ENCODE results near the gene ZNF710.
A peak's percentile ranks its signal among the peaks of the same experiment; 100 is the strongest.
"Not testable (repeated sequence)": the region's sequence is repeated elsewhere in the genome, so short reads cannot be mapped to it uniquely, and the experiment has no call there.

The ZNF710 gene

DNA sequence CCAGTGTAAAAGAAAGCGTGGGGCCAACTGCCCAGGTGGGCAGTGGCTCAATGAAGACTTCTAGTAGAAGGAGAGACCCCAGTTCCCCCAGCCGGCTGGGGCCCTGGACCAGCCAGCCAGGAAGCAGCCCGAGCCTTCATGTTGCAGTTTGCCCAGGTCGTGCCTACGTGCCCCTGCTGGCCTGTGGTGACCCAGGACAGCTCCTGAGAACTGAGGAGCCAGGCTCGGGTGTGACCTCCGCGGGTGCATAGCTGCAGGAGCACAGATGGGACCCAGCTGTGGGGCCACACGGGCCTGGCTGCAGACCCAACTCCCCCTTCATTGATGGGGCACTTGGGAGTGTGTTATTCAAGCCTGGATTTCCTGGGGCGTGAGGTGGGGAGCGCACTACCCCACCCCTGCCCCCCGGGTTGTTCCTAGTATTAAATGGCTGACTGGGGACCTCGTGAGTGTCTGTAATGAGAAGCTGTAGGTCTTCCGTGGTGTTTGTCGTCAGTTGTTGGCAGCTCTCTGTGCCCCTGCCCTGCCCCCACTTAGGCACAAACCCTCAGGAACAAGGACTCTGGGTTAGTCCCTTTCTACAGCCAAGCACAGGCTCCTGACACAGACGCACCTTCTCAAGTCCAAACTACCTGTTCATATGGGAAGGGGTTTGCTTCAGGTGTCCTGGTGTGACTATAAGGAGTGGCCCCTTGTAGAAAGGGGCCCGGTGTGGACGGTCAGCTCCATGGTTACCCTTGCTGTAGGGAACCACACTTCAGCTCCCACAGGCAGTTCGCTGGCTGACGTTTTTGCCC is 62.0 kb downstream of the ZNF710 start:
- DNase-seq, result no peak

- DNase-seq, result no peak
Observed at GRCh38 chr15:90063770-90064247, 62.7 kb downstream of the ZNF710 start.

DNA sequence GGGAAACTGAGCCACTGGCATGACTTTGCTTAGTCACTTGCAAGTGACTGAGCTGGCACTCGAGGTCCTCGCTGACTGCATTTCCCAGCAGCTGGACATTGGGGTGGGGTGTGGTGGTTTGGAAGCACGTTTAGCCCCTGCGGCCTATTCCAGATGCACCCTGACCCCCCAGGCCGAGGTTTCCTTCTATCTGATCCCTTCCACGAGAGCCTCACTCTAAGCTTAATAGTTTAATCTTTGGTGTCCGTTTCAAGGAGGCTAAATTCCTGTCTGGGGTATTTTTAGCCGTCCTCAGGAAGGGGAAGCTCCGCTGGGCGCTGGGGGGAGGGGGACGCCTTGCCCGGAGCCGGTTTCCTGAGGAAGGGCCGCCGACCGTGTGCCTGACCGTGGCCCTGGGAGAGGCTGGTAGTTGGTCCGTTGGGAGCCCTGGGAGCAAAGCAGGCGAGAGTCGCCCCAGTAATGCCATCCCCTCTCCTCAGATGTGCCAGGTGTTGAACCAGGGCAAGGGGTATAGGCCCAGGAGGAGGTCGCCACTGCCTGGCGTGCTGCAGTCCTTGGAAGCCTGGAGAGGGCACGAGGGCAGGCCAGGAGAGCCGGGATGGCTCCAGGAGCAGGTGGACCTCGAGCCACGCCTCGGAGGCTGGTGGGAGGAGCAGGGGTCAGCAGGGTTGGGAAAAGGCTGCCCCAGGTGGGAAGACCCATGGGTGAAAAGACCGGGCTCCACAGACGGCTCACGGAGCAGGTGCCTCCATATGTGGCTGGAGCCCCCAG is 64.0 kb downstream of the ZNF710 start:
- DNase-seq, result no peak

DNA sequence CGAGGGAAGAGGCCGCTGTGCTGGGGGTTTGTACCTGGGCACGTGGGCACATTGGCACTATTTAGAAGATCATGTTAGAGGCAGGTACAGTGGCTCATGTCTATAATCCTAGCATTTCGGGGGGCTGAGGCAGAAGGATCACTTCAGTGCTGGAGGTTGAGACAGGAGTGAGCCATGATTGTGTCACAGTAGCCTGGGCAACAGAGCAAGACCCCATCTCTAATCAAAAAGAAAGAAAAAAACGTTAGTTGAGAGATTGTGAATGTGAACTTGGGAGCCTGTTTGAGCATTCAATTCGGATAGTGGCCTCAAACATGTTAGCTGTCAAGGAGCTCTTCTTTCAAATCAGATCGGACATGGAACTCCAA is 64.5 kb downstream of the ZNF710 start:
- no peak for DNase-seq

DNA sequence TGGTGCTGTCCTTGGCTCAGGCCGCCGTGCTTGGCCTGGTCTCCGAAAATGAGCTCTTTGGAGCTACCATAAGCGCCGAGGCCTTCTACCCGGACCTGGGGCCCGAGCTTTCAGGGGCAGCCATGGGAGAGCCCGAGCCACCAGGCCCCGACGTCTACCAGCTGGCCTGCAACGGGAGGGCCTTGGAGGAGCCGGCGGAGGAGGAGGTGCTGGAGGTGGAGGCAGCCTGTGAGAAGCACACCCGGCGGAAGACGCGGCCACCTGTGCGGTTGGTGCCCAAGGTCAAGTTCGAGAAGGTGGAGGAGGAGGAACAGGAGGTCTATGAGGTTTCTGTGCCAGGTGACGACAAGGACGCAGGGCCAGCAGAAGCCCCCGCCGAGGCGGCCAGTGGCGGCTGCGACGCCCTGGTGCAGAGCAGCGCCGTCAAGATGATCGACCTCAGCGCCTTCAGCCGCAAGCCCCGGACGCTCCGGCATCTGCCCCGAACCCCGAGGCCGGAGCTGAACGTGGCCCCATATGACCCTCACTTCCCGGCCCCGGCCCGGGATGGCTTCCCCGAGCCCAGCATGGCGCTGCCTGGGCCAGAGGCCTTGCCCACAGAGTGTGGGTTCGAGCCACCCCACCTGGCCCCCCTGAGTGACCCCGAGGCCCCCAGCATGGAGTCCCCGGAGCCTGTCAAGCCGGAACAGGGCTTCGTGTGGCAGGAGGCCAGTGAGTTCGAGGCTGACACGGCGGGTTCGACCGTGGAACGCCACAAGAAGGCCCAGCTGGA is 66.2 kb downstream of the ZNF710 start:
- no peak for DNase-seq

DNA sequence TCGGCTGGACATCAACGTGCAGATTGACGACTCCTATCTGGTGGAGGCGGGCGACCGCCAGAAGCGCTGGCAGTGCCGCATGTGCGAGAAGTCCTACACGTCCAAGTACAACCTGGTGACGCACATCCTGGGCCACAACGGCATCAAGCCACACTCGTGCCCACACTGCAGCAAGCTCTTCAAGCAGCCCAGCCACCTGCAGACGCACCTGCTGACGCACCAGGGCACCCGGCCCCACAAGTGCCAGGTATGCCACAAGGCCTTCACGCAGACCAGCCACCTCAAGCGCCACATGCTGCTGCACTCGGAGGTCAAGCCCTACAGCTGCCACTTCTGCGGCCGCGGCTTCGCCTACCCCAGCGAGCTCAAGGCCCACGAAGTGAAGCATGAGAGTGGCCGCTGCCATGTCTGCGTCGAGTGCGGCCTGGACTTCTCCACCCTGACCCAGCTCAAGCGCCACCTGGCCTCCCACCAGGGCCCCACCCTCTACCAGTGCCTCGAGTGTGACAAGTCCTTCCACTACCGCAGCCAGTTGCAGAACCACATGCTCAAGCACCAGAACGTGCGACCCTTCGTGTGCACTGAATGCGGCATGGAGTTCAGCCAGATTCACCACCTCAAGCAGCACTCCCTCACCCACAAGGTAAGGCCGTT is 67.0 kb downstream of the ZNF710 start:
- DNase-seq, result no peak

DNA sequence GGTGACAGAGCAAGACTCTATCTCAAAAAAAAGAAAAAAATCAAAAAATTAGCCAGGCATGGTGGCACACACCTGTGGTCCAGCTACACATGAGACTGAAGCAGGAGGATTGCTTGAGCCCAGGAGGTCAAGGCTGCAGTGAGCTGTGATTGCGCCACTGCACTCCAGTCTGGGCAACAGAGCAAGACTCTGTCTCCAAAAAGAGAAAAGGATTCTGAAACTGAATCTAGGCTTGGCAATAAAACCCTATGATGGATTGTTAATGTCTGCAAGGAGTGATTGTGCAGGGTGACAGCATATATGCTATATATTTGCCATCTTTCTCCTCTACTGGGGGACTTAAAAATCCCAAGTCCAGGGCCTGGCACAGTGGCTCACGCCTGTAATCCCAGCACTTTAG is 69.5 kb downstream of the ZNF710 start:
- not testable (repeated sequence) for DNase-seq

DNA sequence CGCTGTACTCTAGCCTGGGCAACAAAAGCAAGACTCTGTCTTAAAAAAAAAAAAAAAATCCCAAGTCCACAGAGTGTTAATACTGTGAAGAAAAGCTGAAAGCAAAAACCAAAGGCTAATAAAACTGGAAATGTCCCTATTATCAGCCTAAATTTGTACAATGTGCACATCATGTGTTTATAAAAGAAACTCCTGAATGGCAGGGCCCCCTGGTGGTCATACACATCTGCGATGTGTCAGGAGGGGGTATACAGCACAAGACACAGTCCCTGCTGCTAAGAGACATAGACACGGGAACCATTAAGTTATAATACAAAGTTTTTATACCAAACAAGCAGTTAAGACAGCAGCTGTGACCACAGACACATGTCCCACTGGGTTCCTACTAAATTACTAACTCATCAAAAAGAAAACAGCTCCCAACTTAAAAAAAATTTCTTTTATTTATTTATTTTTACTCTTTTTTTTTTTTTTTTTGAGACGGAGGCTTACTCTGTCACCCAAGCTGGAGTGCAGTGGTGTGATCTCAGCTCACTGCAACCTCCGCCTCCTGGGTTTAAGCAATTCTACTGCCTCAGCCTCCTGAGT is 70.2 kb downstream of the ZNF710 start:
- DNase-seq, result peak in 1 of 2 experiments; percentile 61

GRCh38 chr15:90072978-90073640 is 72.0 kb downstream of the ZNF710 start:
- DNase-seq, result no peak

- no peak for DNase-seq
Observed at GRCh38 chr15:90074023-90074422, 72.9 kb downstream of the ZNF710 start.

- DNase-seq, result no peak
Observed at GRCh38 chr15:90074916-90075315, 73.8 kb downstream of the ZNF710 start.

- no peak for DNase-seq
Observed at GRCh38 chr15:90075420-90076289, 74.5 kb downstream of the ZNF710 start.

DNA sequence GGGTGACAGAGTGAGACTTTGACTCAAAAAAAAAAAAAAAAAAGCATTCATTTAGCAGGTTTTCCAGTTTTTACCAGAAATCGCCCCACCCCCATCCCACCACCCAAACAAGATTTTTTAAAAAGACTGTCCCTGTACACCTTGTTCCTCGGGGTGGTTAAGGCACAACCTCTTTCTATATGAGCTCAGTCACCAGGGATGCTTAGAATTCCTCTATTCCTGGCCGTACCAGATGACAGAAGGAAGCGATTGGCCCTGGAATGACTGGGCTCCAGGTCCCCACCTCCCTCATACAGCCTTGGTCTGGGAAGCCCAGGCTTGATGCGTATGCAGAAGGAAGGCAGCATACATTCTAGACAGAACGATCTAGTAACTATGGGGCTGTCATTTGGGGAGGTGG is 75.6 kb downstream of the ZNF710 start:
- DNase-seq, result no peak

- DNase-seq, result no peak
Observed at GRCh38 chr15:90078965-90079364, 77.8 kb downstream of the ZNF710 start.

DNA sequence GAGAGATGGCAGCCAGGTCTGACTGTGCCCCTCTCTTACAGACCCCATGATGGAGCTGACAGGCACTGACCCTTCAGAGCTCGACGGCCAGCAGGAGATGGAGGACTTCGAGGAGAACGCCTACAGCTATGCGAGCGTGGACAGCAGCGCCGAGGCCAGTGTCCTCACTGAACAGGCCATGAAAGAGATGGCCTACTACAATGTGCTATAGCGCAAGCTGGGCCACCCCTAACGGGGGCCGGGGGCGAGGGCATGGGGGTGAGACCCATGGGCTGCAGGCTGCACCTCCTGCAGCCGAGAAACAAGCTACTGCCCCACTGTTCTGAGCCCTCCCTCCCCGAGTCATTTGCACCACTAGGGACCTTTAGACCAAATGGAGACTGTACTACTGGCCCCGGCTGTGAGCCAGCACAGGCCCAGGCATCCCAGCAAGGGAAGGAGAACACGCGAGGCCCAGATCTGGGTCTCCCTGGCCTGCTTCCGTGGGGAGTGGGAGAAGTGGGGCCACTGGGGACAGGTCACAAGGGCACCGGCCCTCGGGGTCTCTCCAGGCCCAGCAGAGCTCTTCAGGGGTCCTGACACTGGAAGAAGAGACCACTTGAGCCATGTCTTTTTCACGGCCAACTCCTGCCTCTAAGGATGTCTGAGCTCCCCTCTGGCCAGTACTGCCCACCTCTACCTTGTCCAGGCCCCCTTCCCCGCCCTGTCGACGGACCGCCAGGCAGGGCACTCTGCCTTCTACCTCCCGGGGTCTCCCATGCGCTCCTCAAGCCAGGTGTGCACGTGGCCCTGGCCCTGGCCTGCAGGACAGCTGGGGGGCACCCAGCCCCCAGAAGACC is 78.7 kb downstream of the ZNF710 start:
- DNase-seq, result no peak

DNA sequence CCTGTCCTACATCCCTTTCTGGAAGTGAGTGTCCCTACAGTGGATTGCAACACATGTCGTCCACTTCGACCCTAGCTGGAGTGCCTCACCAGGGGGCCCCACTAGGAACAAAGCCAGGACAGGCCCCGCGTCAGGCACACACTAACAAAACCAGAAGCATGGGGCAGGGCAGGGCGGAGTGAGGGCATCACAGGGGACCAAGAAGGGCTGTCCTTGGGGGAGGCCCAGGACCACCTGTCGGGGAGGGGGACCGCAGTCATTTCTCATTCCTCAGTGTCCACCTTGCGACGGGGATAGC is 79.3 kb downstream of the ZNF710 start:
- DNase-seq, result no peak

- DNase-seq, result no peak
Observed at GRCh38 chr15:90080818-90081393, 79.8 kb downstream of the ZNF710 start.

DNA sequence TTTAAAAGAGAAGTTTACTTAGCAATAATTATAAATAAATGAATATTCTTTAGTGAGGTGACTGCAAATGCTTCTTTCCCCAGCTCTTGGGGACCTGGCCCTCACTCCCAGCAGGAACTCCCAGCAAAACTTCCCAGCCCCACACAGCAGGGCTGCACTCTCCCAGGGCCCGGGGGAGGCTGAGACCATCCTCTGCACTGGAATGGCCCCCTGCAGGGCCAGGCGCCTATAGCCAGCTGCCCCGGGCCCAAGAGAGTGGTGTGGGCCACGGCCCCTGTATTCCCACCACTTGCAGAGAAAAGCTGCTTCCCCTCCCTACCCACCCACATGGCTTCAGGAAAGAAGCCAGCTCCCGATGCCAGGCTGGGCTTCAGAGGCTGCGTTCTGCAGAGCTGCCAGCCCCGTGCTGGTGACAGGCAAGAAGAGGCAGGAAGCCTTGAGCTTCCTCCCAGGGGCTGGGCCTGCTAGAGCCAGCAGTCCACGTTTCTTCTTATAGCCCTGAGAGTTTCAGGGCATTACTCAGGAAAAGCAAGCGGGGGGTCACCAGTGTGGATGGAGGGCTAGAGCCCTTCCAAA is 81.1 kb downstream of the ZNF710 start:
- peak in 1 of 2 experiments; percentile 13 for DNase-seq

- DNase-seq, result no peak
Observed at GRCh38 chr15:90083419-90083818, 82.3 kb downstream of the ZNF710 start.

All from NCI-H446 (cell line).